ENCODE results near the gene ZNF138.

Gene ZNF138

DNA sequence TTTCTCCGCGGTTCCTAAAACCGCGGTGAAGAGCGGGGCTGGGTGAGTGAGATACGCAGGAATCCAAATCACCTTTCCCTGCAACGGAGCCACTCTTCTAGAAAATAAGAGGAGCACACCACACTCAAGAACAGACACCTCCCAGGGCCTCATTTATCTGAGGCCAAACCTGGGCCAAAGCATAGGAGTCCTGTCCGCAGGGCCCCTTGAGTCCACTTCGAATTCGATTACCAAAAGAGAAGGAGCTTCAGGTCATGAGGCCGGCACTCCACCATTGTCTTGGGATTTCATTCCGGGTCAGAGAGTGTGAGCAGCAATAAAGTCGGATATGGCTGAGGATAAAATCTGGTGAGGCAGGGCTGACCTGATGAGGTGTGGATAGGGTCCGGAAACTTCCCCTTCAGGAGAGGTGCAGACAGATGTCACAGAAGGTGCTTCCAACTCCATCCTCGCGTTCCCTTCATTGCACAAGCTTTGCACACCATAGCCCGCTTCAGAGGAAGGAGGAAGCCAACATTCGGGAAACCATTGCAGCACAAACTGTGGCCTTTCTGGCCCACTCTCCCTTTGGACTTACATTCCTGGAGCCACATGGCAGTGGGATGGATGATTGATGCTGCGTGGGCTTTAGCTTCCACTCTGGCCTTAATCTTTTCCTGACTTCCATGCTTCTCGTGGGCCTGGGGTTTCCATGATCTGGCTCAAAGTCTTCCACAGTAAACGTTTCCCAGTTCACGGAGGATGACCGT, 81.6 kb downstream of the ZNF138 start:
- DNase-seq (ENCODE audit: low read depth) = no peak

DNA sequence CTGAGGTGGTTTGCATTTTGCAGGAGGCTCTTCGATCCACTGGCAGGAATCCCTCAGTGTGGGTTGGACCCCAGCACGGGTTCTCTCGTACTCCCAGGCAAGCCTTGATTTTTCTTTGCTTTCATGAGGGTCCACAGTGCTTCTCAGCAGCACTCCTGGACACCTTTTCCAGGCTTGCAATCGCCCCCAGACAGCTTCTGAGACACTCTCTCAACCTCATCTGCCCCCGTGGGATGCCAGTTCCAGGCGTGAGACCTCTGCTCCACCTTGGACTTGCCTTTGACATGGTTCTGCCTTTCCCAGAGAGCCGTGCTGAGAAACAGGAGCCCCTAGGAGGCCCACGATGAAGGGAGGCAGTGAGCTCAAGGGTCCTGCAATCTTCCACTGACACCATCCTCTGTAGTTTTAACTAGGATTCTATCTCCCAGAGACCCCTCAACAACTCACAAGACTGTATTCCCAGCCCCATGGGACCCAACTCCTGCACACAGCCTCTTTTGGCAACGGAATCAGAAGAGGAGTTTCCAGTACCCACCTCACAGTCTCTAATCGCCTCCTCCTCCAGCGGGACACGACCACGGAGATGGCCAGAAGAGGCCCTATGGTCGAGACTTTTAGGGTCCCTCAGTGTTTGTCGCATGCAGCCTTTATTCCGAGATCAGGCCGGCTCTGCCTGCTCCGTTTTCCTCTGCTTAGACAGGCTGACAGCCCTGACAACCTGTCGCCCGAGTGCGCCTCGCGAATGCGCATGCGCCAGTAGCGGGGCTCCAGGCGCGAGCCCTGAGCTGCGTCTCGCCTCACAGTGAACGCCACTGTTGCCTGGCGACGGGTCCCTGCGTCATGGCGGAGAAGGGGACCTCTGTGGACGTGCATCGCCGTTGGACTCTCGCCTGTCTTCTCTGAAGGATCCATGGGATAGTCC, 82.8 kb downstream of the ZNF138 start:
- DNase-seq (ENCODE audit: low read depth) = peak; percentile 58

DNA sequence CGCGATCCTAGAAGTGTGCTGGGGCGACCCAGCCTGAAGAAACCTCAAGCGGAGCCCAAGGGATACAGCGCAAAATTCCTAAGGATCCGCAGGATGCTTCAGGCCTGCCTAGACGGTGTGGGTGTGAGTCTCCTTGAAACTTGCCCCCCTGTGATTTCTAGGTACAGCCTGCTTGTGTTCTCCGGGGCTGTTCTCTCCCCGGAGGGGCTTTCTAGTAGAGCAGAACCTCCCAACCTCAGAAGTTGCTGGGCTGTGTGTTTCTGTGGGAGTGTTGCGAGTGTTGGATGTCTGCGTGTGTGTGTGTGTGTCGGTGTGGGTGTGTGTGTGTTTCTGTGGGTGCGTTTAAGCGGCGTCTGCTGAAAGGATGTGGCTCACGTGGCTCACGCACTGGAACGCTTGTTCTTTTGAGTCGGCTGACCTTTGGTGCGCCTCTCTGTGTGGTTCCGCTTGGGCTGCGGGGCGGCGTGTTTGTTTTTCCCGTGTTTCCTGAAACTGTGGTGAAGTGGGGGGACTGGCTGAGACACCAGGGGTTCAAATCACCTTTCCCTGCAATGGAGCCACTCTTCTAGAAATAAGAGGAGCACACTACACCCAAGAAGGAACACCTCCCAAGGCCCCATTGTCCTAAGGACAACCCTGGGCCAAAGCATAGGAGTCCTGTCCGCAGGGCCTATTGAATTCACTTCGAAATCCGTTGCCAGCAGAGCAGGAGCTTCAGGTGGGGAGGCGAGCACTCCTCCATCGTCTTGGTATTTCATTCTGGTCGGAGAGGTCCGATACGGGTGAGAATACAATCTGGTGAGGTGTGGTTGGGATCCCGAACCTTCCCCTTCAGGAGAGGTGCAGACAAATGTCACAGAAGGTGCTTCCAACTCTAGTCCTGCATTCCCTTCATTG, 83.7 kb downstream of the ZNF138 start:
- DNase-seq (ENCODE audit: low read depth) = no peak

DNA sequence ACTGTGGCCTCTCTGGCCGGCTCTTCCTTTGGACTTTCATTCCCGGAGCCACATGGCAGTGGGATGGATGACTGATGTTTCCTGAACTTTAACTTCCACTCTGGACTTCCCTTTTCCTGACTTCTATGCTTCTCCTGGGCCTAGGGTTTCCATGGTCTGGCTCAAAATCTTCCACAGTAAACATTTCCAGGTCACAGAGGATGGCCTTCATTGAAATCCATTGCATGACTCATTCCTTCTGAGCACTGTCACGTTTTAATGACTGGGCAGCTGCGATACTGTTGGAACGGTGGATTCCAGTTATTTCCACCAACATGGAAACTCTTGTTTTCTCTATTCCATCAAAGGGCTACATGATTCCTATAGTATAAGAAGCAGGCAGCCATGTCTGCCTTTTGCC, 84.5 kb downstream of the ZNF138 start:
- DNase-seq (ENCODE audit: low read depth) = no peak

DNA sequence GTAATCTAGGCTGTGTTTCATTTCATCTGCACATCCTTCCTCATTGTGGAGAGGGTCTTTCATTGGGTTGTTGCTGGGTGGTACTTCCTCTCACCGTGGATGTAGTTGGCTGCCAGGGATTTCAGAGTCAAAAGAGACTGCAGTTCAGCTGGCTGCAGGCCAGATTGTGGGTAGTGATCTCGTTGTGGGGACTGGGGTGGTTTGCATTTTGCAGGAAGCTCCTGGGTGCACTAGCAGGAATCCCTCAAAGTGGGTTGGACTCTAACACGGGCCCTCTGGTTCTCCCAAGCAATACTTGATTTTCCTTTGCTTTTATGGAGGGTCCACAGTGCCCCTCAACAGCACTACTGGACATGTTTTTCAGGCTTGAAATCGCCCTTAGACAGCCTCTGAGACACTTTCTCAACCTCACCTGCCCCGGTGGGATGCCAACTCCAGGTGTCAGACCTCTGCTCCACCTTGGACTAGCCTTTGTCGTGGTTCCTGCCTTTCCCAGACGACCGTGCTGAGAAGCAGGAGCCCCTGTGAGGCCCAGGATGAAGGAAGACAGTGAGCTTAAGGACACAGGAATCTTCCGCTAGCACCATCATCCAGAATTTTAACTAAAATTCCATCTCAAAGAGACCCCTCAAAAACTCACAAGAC, 85.0 kb downstream of the ZNF138 start:
- no peak for DNase-seq (ENCODE audit: low read depth)

DNA sequence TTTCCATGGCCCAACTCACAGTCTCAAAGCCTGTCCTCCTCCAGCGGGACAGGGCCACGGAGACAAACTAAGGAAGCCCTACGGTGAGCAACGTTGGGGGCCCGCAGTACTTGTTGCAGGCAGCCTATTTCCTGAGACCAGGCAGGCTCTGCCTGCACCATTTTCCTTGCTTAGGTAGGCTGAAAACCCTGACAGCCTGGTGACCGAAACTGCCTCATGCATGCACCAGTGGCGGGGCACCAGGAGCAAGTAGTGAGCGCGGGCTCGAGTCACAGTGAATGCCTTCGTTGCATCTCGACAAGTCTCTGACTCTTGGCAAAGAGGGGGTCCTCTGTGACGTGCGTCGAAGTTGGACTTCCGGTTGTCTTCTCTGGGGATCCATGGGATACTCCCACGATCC, 85.6 kb downstream of the ZNF138 start:
- no peak for DNase-seq (ENCODE audit: low read depth)

DNA sequence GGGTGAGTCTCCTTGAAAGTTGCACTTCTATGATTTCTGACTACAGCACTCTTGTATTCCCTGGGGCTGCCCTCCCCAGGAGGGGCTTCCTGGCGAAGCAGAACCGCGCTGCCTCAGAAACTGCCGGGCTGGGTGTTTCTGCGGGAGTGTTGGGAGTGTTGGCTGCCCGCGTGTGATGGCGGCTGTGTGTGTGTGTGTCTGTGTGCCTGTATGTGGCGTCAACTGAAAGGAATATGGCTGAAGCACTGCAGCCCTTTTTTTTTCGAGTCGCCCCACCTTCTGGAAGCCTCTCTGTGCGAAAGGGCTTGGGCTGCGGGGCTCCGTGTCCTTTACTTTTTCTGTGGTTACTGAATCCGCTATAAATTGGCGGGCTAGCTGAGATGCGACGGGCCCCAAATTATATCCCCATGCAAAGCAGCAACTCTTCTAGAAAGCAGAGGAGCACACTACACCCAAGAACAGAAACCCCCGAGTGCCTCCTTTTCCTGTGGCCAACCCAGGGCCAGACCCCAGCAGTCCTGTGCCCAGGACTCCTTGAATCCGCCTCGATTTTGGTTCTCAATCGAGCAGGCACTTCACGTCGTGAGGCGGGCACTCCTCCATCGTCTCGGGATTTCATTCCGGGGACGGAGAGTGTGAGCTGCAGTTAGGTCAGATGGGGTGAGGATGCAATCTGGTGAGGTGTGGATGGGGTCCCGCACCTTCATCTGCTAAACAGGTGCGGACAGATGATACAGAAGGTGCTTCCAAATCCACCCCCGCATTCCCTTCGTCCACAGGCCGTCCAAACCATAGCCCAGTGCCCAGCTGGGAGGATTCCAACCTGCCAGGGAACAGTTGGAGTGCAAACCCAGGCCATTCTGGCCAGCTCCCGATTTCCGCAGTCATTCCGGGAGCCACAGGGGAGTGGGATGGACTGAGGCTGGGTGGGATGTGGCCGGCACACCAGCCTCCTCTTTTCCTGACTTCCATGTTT, 86.4 kb downstream of the ZNF138 start:
- DNase-seq (ENCODE audit: low read depth) = no peak

DNA sequence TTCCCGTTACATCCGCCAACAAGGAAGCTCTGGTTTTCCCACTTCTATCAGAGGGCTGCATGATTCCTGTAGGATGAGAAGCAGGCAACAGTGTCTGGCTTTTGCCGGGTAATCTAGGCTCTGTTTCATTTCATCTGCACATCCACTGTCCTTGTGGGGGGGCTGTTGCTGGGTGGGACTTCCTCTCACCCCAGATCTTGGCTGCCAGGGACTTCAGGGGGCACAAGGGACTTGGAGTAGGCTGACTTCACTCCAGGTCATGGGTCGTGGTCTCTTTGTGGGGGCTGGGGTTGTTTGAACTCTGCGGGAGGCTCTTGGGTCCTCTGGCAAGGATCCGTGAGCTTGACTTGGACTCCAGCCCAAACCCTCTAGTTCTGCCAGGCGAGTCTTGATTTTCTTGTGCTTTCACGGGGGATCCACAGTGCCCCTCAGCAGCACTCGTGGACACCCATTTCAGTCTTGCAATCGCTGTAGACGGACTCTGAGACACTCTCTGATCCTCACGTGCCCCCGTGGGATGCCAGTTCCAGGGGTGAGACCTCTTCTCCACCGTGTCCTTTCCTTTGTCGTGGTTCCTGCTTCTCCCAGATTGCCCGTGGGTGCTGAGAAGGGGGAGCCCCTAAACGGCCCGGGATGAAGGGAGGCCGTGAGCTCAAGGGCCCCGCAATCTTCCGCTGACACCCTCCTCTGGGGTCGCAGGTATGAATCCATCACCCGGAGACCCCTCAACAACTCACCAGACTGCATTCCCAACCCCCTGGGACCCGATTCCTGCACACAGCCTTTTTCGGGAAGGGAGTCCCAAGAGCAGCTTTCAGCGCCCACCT, 87.4 kb downstream of the ZNF138 start:
- DNase-seq (ENCODE audit: low read depth) = no peak

DNA sequence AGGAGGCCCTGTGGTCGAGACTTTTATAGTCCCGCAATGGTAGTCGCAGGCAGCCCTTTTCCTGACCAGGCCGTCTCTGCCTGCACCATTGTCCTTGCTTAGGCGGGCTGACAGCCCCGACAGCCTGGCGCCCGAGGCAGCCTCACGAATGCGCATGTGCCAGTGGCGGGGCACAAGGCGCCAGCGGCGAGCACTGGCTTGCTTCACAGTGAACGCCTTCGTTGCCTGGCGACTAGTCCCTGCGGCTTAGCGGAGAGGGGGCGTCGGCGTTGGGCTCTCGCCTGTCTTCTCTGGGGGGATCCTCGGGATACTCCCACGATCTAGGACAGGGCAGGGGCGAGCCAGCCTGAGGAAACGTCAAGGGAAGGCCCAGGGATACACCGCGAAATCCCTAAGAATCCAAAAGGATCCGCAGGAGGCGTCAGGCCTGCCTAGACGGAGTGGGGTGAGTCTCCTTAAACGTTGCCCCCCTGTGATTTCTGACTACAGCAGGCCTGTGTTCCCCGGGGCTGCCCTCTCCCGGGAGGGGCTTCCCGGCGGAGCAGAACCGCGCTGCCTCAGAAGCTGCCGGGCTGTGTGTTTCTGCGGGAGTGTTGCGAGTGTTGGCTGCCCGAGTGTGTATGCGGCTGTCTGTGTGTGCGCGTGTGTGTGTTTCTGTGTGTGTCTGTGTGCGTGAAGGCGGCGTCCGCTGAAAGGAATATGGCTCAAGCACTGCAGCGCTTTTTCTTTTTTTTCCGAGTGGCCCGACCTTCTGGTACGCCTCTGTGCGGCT, 88.3 kb downstream of the ZNF138 start:
- peak; percentile 34 for DNase-seq (ENCODE audit: low read depth)

Measured in stimulated activated CD8-positive, alpha-beta memory T cell treated with anti-CD3 and anti-CD28 coated beads, Interleukin-4, amount 100 ng/mL, for 24 hours (primary cell).